Pancreas (tissue), 10 donors: ENCODE results near the gene TAS2R41. TPM values are rescaled to one million over a fixed set of nuclear protein-coding genes. Genes with fewer than 3 reads are reported as not detected.

Source experiments
- ATAC-seq, 4 donors: fragments of 200-7000 bp; cut with Tn5 transposase; one replicate each; pipeline versions ENCODE4 v1.8.0 to v1.9.1; 2020; ENCODE audit warnings: mild to moderate bottlenecking in 4 of 4, moderate library complexity in 4 of 4
- DNase-seq, 6 donors: peaks; one replicate each; pipeline ENCODE4 v3.0.0-alpha.2; 2020
- FAIRE-seq: peaks from 2 replicates; lab custom pipeline; 2012; peaks lifted over from hg19 to GRCh38; lab: Jason Lieb, UNC
- H3K27ac ChIP-seq, 4 donors: fragments of 200-600 bp; sonication (generic); 1 replicate in 3 of 4; 2 replicates in 1 of 4; pipeline versions ENCODE4 v1.5.0 to v1.8.0; 2020
- H3K27me3 ChIP-seq, 4 donors: fragments of 200-600 bp; one replicate each; pipeline ENCODE4 v1.8.0; 2021
- H3K36me3 ChIP-seq, 3 donors: fragments of 200-600 bp; sonication (generic) in 1 of 3; one replicate each; pipeline versions ENCODE4 v1.5.0 to v1.8.0; 2020 to 2021
- H3K4me1 ChIP-seq, 3 donors: fragments of 200-600 bp; one replicate each; pipeline ENCODE4 v1.8.0; 2021
- H3K4me3 ChIP-seq, 4 donors: fragments of 200-600 bp; sonication (generic) in 2 of 4; one replicate each; pipeline versions ENCODE4 v1.5.0 to v1.8.0; 2020 to 2021
- H3K9me3 ChIP-seq, 4 donors: fragments of 200-600 bp; one replicate each; pipeline ENCODE4 v1.8.0; 2021
- WGBS, 2 donors: extraction: QIAGEN DNeasy Blood & Tissue Kit; methylation state at CpG; one replicate each; pipeline ENCODE4 v1.1.7; 2013; 5-methylcytosine and 5-hydroxymethylcytosine counted together
- intact Hi-C, 3 donors: fragments of 100-400 bp; cut with DNase I; formaldehyde crosslinking; loops; one replicate each; pipeline versions ENCODE4 v1.11.1 to v1.14.2; 2022
- polyA plus RNA-seq, 2 donors: library from polyadenylated mRNA; stranded (reverse); fragments of 200-250 nt; gene quantifications; one replicate each; pipeline ENCODE4 v1.2.3, GENCODE V29; 2013
- total RNA-seq, 6 donors: library from RNA; stranded (reverse); fragmentation: NEBNext Ultra II Directional in 4 of 6; extraction: Animal tissue kit (Norgen Biotek cat#: 25700) in 4 of 6; gene quantifications; one replicate each; pipeline versions ENCODE4 v1.2.1 to v1.2.4, GENCODE V29; 2021 to 2023
- TF ChIP-seq, protein P1 (sequence below), 4 donors: fragments of 200-600 bp; sonication (generic) in 3 of 4; IDR thresholded peaks; one replicate each; pipeline versions ENCODE4 v1.5.0 to v1.8.0; 2021; ENCODE audit warnings: antibody characterized with exemption in 4 of 4
- donor health status: healthy with polysubstance abuse.
- donor health status: DM: no; HTN: no; CAD: no; lungs with moderate emphysema.
- donor health status: DM: no; HTN: no; CAD: no.
- donor health status: control.
- donor health status: control.
- donor health status: Bipolar disorder and iron deficiency.
- donor health status: DM: yes; HTN: yes; CAD: no.
- donor health status: DM: no; HTN: no; CAD: no.
- donor health status: DM: no; HTN: no; CAD: no.
- donor health status: DM: yes; HTN: yes; CAD: no.

The TAS2R41 gene
- total and polyA plus RNA-seq, 8 donors = 0.16 TPM; not detected in 7

DNA sequence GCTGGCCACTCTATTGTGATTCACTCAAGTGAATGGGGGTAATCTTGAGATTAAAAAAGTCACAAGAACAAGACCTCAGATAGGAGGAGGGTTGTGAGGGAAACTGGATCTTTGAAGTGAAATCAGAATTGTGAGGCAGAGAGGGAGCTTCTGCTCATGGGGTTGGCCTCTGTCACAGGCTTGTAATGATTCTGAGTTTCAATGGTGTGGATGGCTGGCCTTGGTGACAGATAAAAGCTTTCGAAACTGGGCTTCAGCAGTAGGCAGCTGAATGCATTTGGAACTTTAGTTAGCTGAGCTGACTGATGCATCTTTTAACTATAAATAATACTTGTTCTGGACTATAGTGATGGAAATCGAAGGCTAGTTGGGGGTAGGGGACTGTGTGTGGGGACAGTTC is 22.2 kb upstream of the TAS2R41 start:
- 75 to 82% methylated on average over 2 of the region's 2 CpGs for WGBS, 2 donors
- H3K36me3 ChIP-seq = no peaks in the 10 kb centered on the region
- DNase-seq = no peak
- TF ChIP-seq, protein P1, sequence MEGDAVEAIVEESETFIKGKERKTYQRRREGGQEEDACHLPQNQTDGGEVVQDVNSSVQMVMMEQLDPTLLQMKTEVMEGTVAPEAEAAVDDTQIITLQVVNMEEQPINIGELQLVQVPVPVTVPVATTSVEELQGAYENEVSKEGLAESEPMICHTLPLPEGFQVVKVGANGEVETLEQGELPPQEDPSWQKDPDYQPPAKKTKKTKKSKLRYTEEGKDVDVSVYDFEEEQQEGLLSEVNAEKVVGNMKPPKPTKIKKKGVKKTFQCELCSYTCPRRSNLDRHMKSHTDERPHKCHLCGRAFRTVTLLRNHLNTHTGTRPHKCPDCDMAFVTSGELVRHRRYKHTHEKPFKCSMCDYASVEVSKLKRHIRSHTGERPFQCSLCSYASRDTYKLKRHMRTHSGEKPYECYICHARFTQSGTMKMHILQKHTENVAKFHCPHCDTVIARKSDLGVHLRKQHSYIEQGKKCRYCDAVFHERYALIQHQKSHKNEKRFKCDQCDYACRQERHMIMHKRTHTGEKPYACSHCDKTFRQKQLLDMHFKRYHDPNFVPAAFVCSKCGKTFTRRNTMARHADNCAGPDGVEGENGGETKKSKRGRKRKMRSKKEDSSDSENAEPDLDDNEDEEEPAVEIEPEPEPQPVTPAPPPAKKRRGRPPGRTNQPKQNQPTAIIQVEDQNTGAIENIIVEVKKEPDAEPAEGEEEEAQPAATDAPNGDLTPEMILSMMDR (IDR thresholded peaks at IDR 0.05) = no peak
- H3K27me3 ChIP-seq = peaks cover 0 to 3% (median 0%) of the 10 kb centered on the region in 4 donors
- no peaks in the 10 kb centered on the region for H3K4me1 ChIP-seq
- intact Hi-C loops = no loop called here
- H3K4me3 ChIP-seq = no peak overlapping the region
- no peak for FAIRE-seq
- H3K27ac ChIP-seq = no peak overlapping the region
- no peaks in the 10 kb centered on the region for H3K9me3 ChIP-seq
- ATAC-seq = no peak

DNA sequence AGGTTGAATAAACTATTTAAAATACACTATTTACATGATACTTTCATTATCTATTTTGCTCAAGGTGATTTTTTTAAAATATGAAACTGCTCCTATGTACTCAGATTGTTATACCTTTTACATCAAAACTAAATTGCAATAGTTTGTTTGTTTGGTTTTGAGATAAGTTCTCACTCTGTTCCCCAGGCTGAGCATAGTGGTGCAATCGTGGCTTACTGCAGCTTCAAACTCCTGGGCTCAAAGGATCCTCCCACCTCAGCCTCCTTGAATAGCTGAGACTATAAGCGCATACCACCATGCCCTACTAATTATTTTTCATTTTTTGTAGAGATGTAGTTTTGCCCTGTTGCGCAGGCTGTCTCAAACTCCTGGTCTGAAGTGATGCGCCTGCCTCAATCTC is 21.7 kb upstream of the TAS2R41 start:
- TF ChIP-seq, protein P1 (IDR thresholded peaks at IDR 0.05) = no peak
- ATAC-seq (no peak), DNase-seq (no peak), FAIRE-seq (no peak)
- intact Hi-C loops = no loop called here
- no peak overlapping the region for H3K4me3 ChIP-seq
- H3K27me3 ChIP-seq = no peaks in the 10 kb centered on the region
- H3K27ac ChIP-seq = no peak overlapping the region
- 81 to 83% methylated on average over 4 of the region's 4 CpGs for WGBS, 2 donors
- H3K36me3 ChIP-seq = no peaks in the 10 kb centered on the region
- no peaks in the 10 kb centered on the region for H3K4me1 ChIP-seq
- H3K9me3 ChIP-seq = no peaks in the 10 kb centered on the region

DNA sequence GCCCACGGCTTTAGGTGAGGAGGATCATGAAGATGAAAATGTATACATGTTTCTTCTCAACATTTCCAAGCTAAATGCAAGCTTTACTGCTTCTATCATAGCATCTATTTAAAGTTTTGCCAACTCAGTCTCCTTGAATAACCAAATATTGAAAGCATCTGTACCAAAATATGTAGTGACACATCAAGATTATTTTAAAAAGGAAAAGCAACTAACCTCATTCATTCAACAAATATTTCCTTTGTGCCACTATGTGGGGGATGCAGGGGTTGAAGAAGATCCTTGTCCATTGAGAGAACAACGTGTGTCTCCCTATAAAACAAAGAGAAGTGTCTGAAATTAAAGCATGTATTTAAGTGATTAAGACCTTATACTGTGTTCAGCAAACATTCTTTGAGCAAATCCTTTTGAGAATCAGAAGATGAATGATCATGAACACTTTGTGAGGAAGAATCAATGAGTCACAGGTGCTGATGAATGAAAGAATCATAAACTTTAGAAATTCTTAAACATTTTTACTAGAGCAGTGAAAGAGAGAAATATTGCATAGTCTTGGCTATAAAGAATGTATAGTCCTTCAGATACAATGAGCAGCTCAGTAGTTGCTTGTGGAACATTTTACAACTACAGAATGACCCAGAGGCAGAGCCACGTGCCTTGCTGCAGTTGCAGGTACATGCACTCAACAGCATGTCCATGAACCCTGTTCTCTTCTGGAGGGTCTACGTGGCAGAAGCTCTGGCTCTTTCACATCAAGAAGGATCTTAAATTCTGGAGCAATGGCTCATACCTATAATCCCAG is 20.5 kb upstream of the TAS2R41 start:
- Histone ChIP-seq H3K9me3 (no peaks in the 10 kb centered on the region), H3K4me3 (no peak overlapping the region), H3K4me1 (no peaks in the 10 kb centered on the region), H3K36me3 (no peaks in the 10 kb centered on the region), H3K27me3 (no peaks in the 10 kb centered on the region), H3K27ac (no peak overlapping the region)
- 48 to 61% methylated on average over 4 of the region's 4 CpGs for WGBS, 2 donors
- TF ChIP-seq, protein P1 (IDR thresholded peaks at IDR 0.05) = no peak
- intact Hi-C loops = no loop called here
- FAIRE-seq (no peak), DNase-seq (no peak), ATAC-seq (no peak)

DNA sequence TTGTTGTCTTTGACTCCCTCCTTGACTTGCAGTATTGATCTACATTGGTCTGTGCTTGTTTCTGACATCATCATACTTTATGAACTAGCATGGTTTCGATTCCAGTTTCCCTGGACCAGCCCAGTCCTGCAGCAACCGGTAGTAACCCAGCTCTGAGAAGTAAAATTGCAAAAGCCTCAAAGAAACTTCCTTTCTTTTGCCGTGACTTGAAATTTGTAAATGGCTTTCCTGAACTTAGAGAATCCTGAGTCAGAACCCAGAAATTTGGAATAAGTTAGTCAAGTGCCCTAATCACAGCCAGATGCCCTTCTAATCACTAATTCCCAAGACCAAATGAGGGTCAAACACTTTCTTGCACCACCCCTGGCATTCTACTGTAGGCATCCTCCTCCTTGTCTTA is 19.4 kb upstream of the TAS2R41 start:
- Histone ChIP-seq H3K27ac (no peak overlapping the region), H3K4me3 (no peak overlapping the region), H3K4me1 (no peaks in the 10 kb centered on the region), H3K27me3 (no peaks in the 10 kb centered on the region), H3K9me3 (no peaks in the 10 kb centered on the region), H3K36me3 (no peaks in the 10 kb centered on the region)
- TF ChIP-seq, protein P1 (IDR thresholded peaks at IDR 0.05) = no peak
- FAIRE-seq (no peak), DNase-seq (no peak), ATAC-seq (peak in 2 of 4 donors; percentile 32 to 52)
- WGBS, 2 donors = 75 to 78% methylated on average over 3 of the region's 3 CpGs
- intact Hi-C loops = no loop called here

DNA sequence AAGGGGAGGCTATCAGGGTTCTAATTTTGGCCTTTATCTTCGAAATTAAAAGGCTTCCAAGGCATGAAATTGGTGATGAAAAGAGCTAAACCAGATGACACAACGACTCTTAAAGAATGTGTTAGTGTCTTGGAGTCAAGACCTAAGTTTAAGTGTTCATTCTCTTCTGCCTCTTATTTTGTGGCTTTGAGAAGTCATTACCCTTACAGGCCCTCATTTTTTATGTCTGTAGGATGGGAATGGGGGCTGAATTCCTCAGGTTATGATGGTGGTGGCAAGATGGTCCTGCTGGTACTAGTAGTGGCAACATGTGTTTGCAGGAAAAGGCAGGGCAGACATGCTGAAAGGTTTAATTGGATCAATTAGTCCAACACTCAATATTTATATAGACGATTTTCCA is 19.0 kb upstream of the TAS2R41 start:
- ATAC-seq = no peak
- DNase-seq = no peak
- Histone ChIP-seq H3K36me3 (no peaks in the 10 kb centered on the region), H3K9me3 (no peaks in the 10 kb centered on the region), H3K27ac (no peak overlapping the region), H3K27me3 (no peaks in the 10 kb centered on the region), H3K4me1 (no peaks in the 10 kb centered on the region), H3K4me3 (no peak overlapping the region)
- no peak for FAIRE-seq
- intact Hi-C loops = no loop called here
- WGBS, 2 donors = 39 to 52% methylated on average over 3 of the region's 3 CpGs
- TF ChIP-seq, protein P1 (IDR thresholded peaks at IDR 0.05) = no peak
